Activated B cell treated with CpG ODN at 0.5 μM for 24 hours (primary cell): ENCODE data around the gene ARID2. TPM values are rescaled to one million over a fixed set of nuclear protein-coding genes. Genes with fewer than 3 reads are reported as not detected.
A peak's percentile ranks its signal among the peaks of the same experiment; 100 is the strongest.

ENCODE experiments used
- ATAC-seq: fragments of 200-7000 bp; cut with Tn5 transposase; one replicate; pipeline ENCODE4 v1.10.0; 2021; ENCODE audit warnings: low read depth, mild to moderate bottlenecking, moderate library complexity
- CTCF ChIA-PET: fragments of 350-600 bp; sonication (Branson Sonifier 250); formaldehyde crosslinking; loops from one replicate; lab custom pipeline; 2021; ENCODE audit warnings: antibody characterized with exemption; lab: Charles Lee
- POLR2A ChIA-PET: fragments of 350-600 bp; sonication (Branson Sonifier 250); formaldehyde crosslinking; loops from one replicate; lab custom pipeline; 2021; ENCODE audit warnings: antibody characterized with exemption; lab: Charles Lee
- DNase-seq: peaks from one replicate; pipeline ENCODE4 v3.0.0; 2022
- H3K27ac Mint-ChIP-seq: one replicate; pipeline ENCODE4 v1.8.0; 2020; ENCODE audit warnings: mixed read lengths
- H3K27me3 Mint-ChIP-seq: one replicate; pipeline ENCODE4 v1.8.0; 2021; ENCODE audit warnings: mixed read lengths
- H3K36me3 Mint-ChIP-seq: one replicate; pipeline ENCODE4 v1.8.0; 2021; ENCODE audit warnings: low read depth, mixed read lengths
- H3K4me1 Mint-ChIP-seq: one replicate; pipeline ENCODE4 v1.8.0; 2021; ENCODE audit warnings: mixed read lengths
- H3K4me3 Mint-ChIP-seq: one replicate; pipeline ENCODE4 v1.8.0; 2020; ENCODE audit warnings: mild to moderate bottlenecking, mixed read lengths
- H3K9me3 Mint-ChIP-seq: one replicate; pipeline ENCODE4 v1.8.0; 2020; ENCODE audit warnings: mixed read lengths
- CTCF ChIP-seq: fragments of 200-600 bp; IDR thresholded peaks from one replicate; pipeline ENCODE4 v1.8.0; 2022; ENCODE audit warnings: antibody characterized with exemption, mild to moderate bottlenecking
- intact Hi-C: fragments of 100-400 bp; cut with micrococcal nuclease; formaldehyde crosslinking; loops from one replicate; pipeline ENCODE4 v1.15.1; 2024
- total RNA-seq: library from RNA; stranded (reverse); gene quantifications from 2 replicates; pipeline ENCODE4 v1.2.3, GENCODE V29; 2022

Gene ARID2
- total RNA-seq, 1 donor from 2014 or later = 48.7 TPM

GRCh38 chr12:45732936-45733335 is 3.4 kb downstream of the ARID2 start:
- ChIA-PET CTCF (interaction anchor here (1.1 to 2.4 kb wide), 2 partner anchors 12 to 189 kb away, joined by 7 read pairs; no protein-coding TSS in a partner anchor), POLR2A (no interaction called here)
- Mint-ChIP-seq H3K4me3 (peak overlapping the region; percentile 28), H3K27me3 (no peaks in the 10 kb centered on the region), H3K27ac (peak overlapping the region; percentile 51), H3K36me3 (peaks cover 33% of the 10 kb centered on the region), H3K9me3 (peaks cover 2% of the 10 kb centered on the region), H3K4me1 (peaks cover 40% of the 10 kb centered on the region)
- DNase-seq = no peak
- intact Hi-C loops = no loop called here
- no peak for TF ChIP-seq CTCF
- no peak for ATAC-seq

- H3K27ac Mint-ChIP-seq = no peak overlapping the region
- no peak for DNase-seq
- TF ChIP-seq CTCF = no peak
- ChIA-PET POLR2A (no interaction called here), CTCF (no interaction called here)
- ATAC-seq = no peak
- no peaks in the 10 kb centered on the region for H3K27me3 Mint-ChIP-seq
- intact Hi-C loops = no loop called here
- peaks cover 31% of the 10 kb centered on the region for H3K4me1 Mint-ChIP-seq
- H3K9me3 Mint-ChIP-seq = peaks cover 4% of the 10 kb centered on the region
- peaks cover 32% of the 10 kb centered on the region for H3K36me3 Mint-ChIP-seq
- no peak overlapping the region for H3K4me3 Mint-ChIP-seq
Observed at GRCh38 chr12:45737638-45738037, 8.1 kb downstream of the ARID2 start.

GRCh38 chr12:45742590-45742989 is 13.1 kb downstream of the ARID2 start:
- CTCF ChIA-PET = interaction anchor here (0.9 to 9.7 kb wide), 5 partner anchors 10 to 202 kb away, joined by 3 to 99 read pairs (median 4); no protein-coding TSS in a partner anchor
- ATAC-seq (no peak), DNase-seq (no peak)
- no peak overlapping the region for H3K27ac Mint-ChIP-seq
- H3K4me1 Mint-ChIP-seq = peaks cover 12% of the 10 kb centered on the region
- no peak for TF ChIP-seq CTCF
- peaks cover 21% of the 10 kb centered on the region for H3K36me3 Mint-ChIP-seq
- H3K27me3 Mint-ChIP-seq = no peaks in the 10 kb centered on the region
- no peak overlapping the region for H3K4me3 Mint-ChIP-seq
- POLR2A ChIA-PET = interaction anchor here (3.6 kb wide), 1 partner anchor 13 kb away, joined by 21 read pairs; the partner anchor contains the start of gene ARID2
- intact Hi-C loops = no loop called here
- H3K9me3 Mint-ChIP-seq = peaks cover 2% of the 10 kb centered on the region

- Mint-ChIP-seq H3K27ac (no peak overlapping the region), H3K9me3 (peaks cover 2% of the 10 kb centered on the region), H3K4me1 (peaks cover 11% of the 10 kb centered on the region), H3K4me3 (no peak overlapping the region), H3K27me3 (no peaks in the 10 kb centered on the region), H3K36me3 (peaks cover 21% of the 10 kb centered on the region)
- TF ChIP-seq CTCF = no peak
- intact Hi-C loops = no loop called here
- POLR2A ChIA-PET = interaction anchor here (0.6 to 3.6 kb wide), 2 partner anchors 14 to 133 kb away, joined by 3 to 21 read pairs; partner anchors contain the start of gene ARID2
- no peak for DNase-seq
- CTCF ChIA-PET = interaction anchor here (0.6 to 9.7 kb wide), 6 partner anchors 15 to 203 kb away, joined by 3 to 99 read pairs (median 6); partner anchors contain the start of gene ARID2
- ATAC-seq = no peak
Observed at GRCh38 chr12:45743247-45743646, 13.7 kb downstream of the ARID2 start.

GRCh38 chr12:45745861-45746277 is 16.4 kb downstream of the ARID2 start:
- no peak for TF ChIP-seq CTCF
- Mint-ChIP-seq H3K36me3 (peaks cover 27% of the 10 kb centered on the region), H3K27ac (no peak overlapping the region), H3K9me3 (peaks cover 2% of the 10 kb centered on the region), H3K4me3 (no peak overlapping the region), H3K4me1 (peaks cover 16% of the 10 kb centered on the region), H3K27me3 (no peaks in the 10 kb centered on the region)
- intact Hi-C loops = loop anchor here (1.0 to 5.0 kb wide), 3 partner anchors 21 to 574 kb away; no protein-coding TSS in a partner anchor
- peak; percentile 52 for ATAC-seq
- no peak for DNase-seq
- ChIA-PET CTCF (interaction anchor here (0.7 to 9.7 kb wide), 7 partner anchors 13 to 205 kb away, joined by 3 to 99 read pairs (median 6); partner anchors contain the start of gene ARID2), POLR2A (interaction anchor here (2.6 kb wide), 1 partner anchor 16 kb away, joined by 23 read pairs; the partner anchor contains the start of gene ARID2)
